ENCODE results near the gene MMP24OS.

MMP24OS gene

DNA sequence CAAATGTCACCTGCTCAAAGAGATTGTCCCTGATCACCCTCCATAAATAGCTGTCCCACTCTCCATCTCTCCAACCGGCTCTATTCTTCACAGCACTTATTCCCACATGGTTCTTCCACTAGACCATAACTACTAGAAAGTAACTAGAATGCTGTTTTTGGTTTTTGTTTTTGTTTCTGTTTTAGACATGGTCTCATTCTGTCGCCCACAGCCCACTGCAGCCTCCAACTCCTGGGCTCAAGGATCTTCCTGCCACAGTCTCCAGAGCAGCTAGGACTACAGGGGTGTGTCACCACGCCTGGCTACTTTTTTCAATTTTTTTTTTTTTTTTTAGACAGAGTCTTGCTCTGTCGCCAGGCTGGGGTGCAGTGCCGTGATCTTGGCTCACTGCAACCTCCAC is 39.2 kb downstream of the MMP24OS start:
- TF ChIP-seq, protein P1, sequence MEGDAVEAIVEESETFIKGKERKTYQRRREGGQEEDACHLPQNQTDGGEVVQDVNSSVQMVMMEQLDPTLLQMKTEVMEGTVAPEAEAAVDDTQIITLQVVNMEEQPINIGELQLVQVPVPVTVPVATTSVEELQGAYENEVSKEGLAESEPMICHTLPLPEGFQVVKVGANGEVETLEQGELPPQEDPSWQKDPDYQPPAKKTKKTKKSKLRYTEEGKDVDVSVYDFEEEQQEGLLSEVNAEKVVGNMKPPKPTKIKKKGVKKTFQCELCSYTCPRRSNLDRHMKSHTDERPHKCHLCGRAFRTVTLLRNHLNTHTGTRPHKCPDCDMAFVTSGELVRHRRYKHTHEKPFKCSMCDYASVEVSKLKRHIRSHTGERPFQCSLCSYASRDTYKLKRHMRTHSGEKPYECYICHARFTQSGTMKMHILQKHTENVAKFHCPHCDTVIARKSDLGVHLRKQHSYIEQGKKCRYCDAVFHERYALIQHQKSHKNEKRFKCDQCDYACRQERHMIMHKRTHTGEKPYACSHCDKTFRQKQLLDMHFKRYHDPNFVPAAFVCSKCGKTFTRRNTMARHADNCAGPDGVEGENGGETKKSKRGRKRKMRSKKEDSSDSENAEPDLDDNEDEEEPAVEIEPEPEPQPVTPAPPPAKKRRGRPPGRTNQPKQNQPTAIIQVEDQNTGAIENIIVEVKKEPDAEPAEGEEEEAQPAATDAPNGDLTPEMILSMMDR (conservative IDR thresholded peaks at IDR 0.05; ENCODE audit: low read depth, low read length) = no peak
- no peak for DNase-seq (ENCODE audit: low read depth)
- H3K4me3 ChIP-seq (ENCODE audit: low read depth, low read length) = no peak overlapping the region

DNA sequence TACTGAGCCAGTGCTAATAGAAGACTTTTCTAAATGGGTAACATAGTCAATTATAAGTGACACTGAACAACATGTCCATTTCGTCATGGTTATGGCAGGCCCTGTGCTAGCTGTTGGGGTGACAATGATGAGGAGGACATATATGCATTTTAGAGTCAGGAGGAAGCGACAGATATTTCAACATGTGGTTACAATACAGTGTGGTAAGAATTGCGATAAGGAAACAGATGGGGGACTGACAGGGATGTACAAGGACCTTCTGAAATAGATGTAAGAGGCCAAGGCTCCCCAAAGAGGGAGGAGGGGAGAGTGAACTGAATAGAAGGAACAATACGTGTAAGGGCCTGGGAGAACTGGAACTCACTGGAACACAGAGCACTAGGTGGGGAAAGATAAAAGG is 39.8 kb downstream of the MMP24OS start:
- no peak for DNase-seq (ENCODE audit: low read depth)
- TF ChIP-seq, protein P1 (conservative IDR thresholded peaks at IDR 0.05; ENCODE audit: low read depth, low read length) = no peak
- no peak overlapping the region for H3K4me3 ChIP-seq (ENCODE audit: low read depth, low read length)

DNA sequence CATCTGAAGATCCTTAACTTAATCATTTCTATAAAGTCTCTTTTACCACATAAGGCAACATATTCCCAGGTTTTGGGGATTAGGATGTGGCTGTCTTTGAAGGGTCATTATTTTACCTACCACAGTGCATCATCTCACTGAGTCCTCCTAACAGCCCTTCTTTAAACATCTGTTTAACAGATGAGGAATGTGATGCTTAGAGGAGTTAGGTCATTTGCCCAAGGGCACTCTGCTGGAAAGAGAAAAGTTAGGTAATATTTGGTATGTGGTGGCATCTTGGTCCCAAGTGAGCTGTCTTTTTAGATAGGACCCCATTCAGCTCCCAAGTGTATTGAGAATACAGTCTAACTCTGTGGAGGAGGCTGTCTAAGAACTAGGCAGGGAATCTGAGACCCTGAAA is 40.4 kb downstream of the MMP24OS start:
- TF ChIP-seq, protein P1 (conservative IDR thresholded peaks at IDR 0.05; ENCODE audit: low read depth, low read length) = no peak
- no peak overlapping the region for H3K4me3 ChIP-seq (ENCODE audit: low read depth, low read length)
- no peak for DNase-seq (ENCODE audit: low read depth)

DNA sequence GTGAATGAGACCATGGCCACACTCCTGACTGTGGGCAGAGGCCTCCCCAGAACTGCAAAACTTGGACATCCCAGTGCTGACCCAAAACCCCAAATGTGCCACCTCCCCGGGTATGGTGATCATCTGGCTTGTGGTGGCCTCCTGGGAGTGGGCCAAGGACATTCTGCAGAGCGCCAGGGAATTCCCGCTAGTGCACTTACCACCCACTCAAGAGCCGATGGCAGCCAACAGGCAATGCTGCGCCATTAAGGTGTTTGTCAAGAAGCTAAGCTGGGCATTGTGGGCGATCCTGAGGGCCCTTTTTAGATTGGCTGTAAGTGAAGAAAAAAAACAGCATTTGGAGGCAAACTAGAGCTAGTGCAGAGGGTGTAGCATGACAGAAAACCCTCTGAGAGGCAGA is 42.0 kb downstream of the MMP24OS start:
- no peak overlapping the region for H3K4me3 ChIP-seq (ENCODE audit: low read depth, low read length)
- no peak for DNase-seq (ENCODE audit: low read depth)
- TF ChIP-seq, protein P1 (conservative IDR thresholded peaks at IDR 0.05; ENCODE audit: low read depth, low read length) = no peak

DNA sequence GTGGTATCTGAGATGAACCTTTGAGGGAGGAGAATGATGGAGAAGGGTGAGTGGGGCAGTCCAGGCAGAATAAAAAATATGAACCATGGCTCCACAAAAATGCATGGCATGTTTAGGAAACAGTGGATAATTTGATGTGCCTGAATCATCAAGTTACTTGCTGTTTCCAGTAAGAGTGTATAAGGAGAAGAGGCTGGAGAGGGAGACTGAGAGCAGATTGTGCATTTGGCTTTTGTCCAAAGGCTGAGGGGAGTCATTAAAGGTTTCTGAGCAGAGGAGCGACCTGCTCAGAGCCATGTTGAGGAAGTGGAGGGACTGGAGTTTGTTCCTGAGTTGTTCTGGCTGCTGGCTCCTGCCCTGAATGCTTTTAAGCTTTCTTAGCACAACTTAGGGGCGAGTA is 45.3 kb downstream of the MMP24OS start:
- peak; percentile 45 for DNase-seq (ENCODE audit: low read depth)
- H3K4me3 ChIP-seq (ENCODE audit: low read depth, low read length) = no peak overlapping the region
- TF ChIP-seq, protein P1 (conservative IDR thresholded peaks at IDR 0.05; ENCODE audit: low read depth, low read length) = no peak

DNA sequence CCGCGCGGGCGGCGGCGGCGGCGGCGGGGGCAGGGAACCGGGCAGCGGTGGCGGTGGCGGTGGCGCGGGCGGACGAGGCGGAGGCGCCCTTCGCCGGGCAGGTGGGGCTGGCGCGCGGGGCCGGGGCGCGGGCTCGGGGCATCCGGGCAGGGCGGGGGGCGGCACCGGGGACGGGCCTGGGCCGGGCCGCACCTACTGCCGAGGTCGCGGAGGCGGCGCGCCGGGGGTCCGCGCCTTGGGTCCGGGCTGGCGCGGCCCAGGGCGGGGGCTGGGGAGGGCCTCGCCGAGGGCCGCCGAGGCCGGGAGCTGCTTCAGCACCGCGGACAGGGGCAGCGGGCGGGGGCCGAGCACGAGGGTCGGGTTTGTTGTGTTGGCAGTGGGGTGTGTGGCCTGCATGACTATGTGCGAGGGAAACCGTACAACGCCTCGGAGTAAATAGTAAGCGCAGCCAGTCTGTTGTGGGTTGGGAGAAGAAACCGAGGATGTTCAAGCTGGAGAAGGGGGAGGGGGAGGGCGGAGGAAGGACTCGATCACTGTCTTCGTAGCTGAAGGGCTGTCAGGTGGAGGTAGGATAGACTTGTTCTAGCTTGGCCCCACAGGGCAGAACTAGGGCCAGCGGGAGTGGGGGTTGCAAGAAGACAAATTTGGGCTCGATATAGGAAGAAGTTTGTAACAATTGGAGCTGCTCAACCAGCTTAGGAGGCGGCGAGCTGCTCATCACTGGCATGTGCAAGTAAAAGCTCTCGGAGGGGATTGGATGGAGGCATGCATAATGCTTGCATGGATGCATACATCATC is 50.8 kb downstream of the MMP24OS start:
- H3K4me3 ChIP-seq (ENCODE audit: low read depth, low read length) = peak overlapping the region; percentile 22
- DNase-seq (ENCODE audit: low read depth) = peak; percentile 46
- TF ChIP-seq, protein P1 (conservative IDR thresholded peaks at IDR 0.05; ENCODE audit: low read depth, low read length) = no peak
